NCI-H2107 (cell line): ENCODE results near the gene BBC3.

Experiments used
- DNase-seq: peaks from one replicate; lab custom pipeline; 2025; lab: John Stamatoyannopoulos, UW

The BBC3 gene

DNA sequence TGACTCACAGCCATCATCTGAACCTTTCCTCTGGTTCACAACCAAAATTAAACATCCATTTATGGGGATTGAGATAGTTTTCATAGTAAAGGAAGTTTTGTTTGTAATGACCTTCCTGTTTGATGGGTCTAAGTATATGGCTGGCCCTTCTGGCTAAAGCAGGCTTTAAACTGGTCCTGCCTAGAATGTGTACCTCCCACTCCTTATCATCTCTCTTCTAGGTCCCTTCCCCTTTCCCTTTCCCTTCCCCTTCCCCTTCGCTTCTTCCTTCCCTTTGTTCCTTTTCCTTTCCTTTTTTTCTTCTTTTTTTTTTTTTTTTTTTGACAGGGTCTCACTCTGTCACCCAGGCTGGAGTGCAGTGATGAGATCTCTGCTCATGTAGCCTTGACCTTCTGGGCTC is 35.6 kb downstream of the BBC3 start:
- no peak for DNase-seq

DNA sequence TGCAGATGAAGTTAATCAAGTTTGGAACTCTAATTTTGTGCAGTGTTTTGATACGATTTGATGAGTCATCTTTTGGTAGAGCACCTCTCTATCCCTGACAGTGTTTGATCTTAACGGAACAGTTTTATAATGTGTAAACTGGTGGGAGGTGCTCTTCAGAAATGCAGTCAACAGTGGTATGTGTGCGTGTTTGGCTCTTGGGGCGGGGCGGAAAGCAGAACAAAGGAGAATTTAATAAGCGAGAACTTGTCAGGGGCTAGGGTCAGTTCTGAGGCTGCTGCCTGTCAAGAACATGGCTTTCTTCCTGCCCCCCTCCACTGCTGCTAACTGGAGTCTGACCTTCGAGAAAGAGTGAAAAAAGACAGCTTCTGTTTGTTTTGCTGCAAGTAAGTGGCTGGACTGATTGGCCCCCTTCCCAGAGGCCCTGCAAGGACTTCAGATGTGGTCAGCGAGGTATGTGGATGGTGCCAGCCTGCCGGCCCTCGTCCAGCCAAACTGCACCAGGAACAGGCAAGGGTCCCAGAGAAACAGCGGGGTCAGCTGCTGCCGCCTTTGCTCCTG is 40.8 kb downstream of the BBC3 start:
- DNase-seq, result no peak

DNA sequence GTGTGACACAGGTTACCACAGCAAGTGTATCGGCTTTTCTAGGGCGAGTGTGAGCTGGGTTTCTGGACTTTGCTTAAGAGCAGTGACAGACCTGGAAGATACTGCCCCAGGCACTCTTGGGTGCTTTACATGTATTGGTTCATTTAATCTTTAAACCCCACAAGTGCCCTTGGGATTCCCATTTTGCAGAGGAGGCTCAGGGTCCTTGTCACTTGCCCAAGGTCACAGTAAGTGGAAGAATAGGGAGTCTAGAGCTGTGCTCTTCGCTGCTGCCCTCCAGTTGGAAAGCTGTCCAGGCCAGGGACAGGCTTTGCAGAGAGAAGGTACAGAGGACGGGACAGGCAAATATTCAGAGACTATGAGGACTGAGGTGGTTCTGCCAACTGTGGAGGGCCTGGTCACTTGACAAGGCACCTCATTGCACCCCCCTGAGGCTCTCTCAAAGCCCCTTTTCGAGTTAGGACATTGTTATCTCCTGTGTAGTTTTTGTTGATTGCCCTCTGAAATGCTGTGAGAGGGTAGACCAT is 42.4 kb downstream of the BBC3 start:
- DNase-seq, result no peak

DNA sequence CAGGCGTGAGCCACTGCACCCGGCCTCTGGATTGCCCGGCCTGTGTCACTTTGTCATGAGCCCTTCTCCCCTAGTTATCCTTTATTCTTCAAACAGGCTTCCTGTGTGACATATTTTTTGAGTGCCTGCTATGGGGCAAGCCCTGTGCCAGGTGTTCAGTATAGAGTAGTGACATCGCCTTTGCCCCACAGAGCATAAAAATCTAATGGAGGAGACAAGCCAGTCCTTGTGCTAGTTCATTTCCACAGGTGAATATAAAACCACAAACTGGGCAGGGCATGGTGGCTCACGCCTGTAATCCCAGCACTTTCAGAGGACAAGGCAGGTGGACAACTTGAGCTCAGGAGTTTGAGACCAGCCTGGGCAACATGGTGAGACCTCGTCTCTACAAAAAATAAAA is 43.2 kb downstream of the BBC3 start:
- no peak for DNase-seq

DNA sequence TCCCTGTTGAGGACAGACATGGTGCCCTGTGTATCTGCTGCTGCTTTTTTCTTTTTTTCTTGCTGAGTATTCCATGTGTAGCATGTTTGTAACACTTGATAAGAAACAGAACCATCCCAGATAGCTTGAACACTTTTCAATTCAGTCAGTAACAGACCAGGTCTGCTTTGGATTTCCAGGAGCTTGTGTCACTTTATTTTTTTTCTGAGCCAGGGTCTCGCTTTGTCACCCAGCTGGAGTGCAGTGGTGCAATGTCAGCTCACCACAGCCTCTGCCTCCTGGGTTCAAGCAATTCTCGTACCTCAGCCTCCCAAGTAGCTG is 43.7 kb downstream of the BBC3 start:
- no peak for DNase-seq

DNA sequence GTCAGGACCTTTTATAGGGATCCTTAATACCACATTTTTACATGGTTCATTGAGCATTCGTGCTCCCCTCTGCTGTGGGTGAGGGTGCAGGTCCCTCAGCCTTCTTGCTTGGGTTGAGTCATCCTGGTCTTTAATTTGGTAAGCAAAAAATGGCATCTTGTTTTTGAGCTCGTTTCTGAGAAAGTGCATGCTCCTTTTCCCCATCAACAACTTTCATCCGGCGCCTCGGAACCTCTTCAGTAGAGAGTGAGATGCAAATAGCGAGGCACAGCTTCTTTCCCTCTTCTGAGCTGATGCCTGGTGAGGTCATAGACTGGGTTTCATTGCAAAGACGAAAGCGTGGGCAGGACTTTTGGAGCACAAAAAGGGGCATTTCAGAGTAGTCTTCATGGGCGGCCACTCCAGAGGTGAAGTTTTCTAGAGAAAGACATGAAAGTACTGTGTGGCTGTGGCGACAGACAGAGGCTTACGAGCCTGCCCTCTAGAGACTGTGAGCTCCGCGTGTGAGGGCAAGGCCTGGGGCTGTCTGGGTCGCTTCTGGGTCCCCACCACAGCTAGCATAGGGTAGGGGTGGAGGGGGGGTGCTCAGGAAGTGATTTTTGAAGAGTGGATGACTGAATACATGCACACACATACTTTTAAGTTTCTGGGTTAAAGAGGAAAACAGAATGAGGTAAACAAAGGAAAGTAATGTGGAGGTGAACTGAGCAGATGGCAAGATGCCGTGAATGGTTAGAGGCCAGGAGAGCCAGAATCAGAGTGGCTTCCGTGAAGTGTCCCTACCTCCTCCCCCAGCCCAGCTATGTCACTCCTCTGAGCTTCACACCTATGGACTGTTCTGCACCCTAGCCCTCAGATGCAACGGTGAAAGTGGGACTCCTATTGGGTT is 44.3 kb downstream of the BBC3 start:
- DNase-seq, result no peak

DNA sequence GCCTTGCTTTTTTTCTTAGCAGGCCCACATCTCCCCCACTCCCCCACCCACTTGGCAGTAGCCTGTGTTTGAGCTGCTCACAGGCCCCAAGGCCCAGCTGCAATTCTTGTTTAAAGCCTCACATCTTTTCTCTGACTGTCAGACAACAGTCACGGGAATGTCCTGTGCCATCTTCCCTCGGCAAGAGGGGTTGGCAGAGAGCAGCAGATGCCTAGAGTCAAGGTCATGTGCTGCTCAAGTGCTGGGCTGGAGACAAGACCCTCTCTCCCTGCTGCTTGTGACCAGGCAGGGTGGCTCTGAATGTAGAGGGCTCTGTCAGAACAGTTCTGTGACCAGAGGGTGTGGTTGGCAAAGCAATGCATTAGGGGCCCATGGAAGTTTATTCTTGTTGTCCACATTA is 47.4 kb downstream of the BBC3 start:
- DNase-seq, result no peak

DNA sequence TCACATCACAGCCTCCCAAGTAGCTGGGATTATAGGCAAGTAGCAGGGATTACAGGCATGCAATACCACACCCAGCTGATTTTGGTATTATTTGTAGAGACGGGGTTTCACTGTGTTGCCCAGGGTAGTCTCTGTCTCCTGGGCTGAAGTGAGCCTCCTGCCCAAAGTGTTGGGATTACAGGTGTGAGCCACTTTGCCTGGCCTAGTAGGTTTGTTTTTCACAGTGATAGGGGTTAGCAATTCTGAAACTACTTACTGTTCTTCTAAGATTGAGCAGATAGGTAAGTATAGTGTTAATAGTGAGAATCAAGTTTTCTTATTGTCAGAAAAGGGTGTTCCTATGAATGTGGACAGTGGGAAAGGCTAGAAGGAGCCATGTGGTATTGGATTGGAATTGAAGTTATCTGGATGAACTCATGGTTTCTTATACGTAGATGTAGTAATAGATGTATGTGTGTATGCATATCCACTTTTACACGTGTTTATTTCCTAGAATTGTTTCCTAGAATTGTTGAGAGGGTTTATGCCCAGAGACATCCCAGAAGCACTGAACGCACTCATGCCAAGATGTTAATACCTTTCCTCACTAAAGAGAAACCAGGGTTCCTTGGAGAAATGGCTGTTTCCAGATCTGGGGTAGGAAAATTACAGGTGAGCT is 51.2 kb downstream of the BBC3 start:
- no peak for DNase-seq

DNA sequence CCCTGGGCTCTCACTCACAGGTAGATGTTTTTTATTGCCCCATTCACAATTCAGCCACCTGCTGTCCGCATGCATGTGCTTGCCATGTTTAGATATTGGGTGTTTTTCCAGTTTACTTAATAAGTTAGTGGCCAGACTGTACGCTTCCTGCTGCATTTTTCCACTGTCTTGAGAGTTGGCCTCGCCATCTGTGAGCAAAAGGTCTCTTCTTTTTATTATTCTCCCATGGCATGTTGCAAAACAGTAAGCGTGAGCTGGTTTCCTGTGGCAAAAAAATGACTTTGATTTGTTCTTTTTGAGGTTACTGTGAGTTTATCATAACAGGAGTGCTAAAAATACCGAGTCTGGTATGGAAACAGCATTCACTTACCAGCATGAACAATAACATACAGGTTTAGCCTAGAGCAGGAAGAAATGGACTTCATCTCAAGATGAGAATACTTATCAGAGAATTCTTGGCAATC is 54.3 kb downstream of the BBC3 start:
- DNase-seq, result no peak

DNA sequence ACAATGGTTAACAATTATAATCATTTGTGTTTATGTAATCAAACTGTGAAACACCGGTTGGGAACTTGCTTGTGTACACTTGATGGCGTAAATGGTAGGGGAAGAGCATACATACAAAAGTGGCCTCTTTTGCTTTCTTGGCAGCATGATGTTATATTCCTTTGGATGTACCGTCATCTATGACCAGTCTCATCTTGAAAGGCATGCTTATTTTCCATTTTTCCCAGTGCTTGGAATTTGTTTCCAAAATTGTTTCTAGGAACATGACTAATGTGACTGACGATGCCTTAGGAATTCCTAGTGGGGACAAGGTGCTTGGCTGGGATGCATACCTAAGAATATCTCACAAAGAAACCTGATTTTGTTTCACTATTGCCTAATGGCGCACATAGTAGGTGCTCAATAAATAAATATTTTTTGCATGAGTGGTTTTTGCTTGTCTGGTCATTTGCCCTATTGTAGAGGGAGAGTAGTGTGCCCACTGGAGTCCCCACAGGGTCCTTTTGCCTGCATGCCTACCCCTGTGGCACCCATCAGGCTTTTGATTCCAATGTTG is 54.9 kb downstream of the BBC3 start:
- no peak for DNase-seq

DNA sequence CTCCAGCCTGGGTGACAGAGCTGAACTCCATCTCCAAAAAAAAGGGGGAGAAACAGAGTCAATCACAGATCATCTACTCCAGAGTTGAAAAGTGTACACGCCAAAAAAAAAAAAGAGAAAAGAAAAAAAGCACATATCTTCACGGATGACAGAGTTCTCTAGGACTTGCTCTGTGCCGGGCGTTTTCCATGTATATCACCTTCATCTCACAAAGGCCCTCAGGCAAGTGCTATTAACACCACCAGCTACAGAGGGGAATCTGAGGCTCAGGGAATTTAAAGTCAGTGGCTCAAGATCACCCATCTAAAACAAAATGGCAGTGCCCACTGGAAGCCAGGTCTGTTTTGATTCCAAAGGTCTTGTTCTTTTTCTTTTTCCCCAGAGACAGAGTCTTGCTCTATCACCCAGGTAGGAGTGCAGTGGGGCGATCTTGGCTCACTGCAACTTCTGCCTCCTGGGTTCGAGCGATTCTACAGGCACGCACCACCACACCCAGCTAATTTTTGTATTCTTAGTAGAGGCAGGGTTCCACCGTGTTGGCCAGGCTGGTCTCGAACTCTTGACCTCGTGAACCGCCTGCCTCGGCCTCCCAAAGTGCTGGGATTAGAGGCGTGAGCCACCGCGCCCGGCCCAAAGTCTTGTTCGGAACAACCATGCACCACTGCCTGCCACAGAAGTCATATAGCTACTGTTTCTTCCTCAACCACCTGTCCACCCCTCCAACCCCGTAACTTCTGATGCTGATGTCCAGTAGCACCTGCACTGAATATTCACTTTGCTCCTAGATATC is 58.1 kb downstream of the BBC3 start:
- DNase-seq, result no peak
